HUES64 (cell line): ENCODE data around the gene METTL16. TPM values are rescaled to one million over a fixed set of nuclear protein-coding genes. Genes with fewer than 3 reads are reported as not detected.
"Not testable (repeated sequence)": the region's sequence is repeated elsewhere in the genome, so short reads cannot be mapped to it uniquely, and the experiment has no call there.

Source experiments
- H3K27ac ChIP-seq: 2 replicates; pipeline ENCODE4 v1.7.0; 2013; ENCODE audit warnings: low read depth, low read length, inconsistent platforms
- H3K27me3 ChIP-seq: 2 replicates; pipeline ENCODE4 v1.6.1; 2013; ENCODE audit warnings: mild to moderate bottlenecking, low read length; ENCODE audit not compliant: insufficient read depth
- H3K36me3 ChIP-seq: 2 replicates; pipeline ENCODE4 v1.6.1; 2013; ENCODE audit warnings: mild to moderate bottlenecking, low read length; ENCODE audit not compliant: insufficient read depth
- H3K4me1 ChIP-seq: 2 replicates; pipeline ENCODE4 v1.6.1; 2013; ENCODE audit warnings: mild to moderate bottlenecking, low read length, moderate library complexity; ENCODE audit not compliant: insufficient read depth
- H3K4me3 ChIP-seq: 2 replicates; pipeline ENCODE4 v1.5.1; 2013; ENCODE audit warnings: mild to moderate bottlenecking, low read length, moderate library complexity
- H3K9ac ChIP-seq: 2 replicates; pipeline ENCODE4 v1.6.1; 2013; ENCODE audit warnings: mild to moderate bottlenecking, low read depth, low read length
- H3K9me3 ChIP-seq: 2 replicates; pipeline ENCODE4 v1.6.1; 2013; ENCODE audit warnings: low read depth, low read length; ENCODE audit not compliant: insufficient read depth
- WGBS: fragments of 150-250, 120-280 bp; methylation state at CpG from one replicate; pipeline ENCODE4 v1.1.7; 2013; ENCODE audit warnings: missing lambda C conversion rate; 5-methylcytosine and 5-hydroxymethylcytosine counted together
- polyA plus RNA-seq, 2 experiments: library from polyadenylated mRNA; stranded (reverse); fragments of 50-300 nt; gene quantifications; one replicate each; pipeline ENCODE4 v1.2.3, GENCODE V29; 2013

The METTL16 gene
- polyA plus RNA-seq (2013, experiment 1 of 2), result 36.2 TPM
- 36.8 TPM for polyA plus RNA-seq (2013, experiment 2 of 2)

GRCh38 chr17:2511462-2512369, at the start of gene METTL16:
Gene METTL16 (minus strand): TSS chr17:2511888. CDS start chr17:2502331, 9,557 bp downstream.
- Histone ChIP-seq H3K36me3 (peaks cover 9% of the 10 kb centered on the region; the same call in 1 of the 2 replicates), H3K9ac (peak within 1 kb of the TSS; percentile 96), H3K27me3 (no peaks in the 10 kb centered on the region), H3K4me3 (peak within 1 kb of the TSS; percentile 81), H3K27ac (peak within 1 kb of the TSS; percentile 94), H3K9me3 (0 out of 2 replicates have a peak, but pooled peaks cover 3% of the 10 kb centered on the region), H3K4me1 (peaks cover 5% of the 10 kb centered on the region; the same call in 1 of the 2 replicates)
- WGBS, result under 1% methylated on average over 49 of the region's 49 CpGs

GRCh38 chr17:2560658-2561057, 49.0 kb upstream of the METTL16 start:
- H3K27me3 ChIP-seq, result no peaks in the 10 kb centered on the region
- H3K4me1 ChIP-seq, result no peaks in the 10 kb centered on the region
- no peak overlapping the region for H3K9ac ChIP-seq
- peaks cover 8% of the 10 kb centered on the region for H3K9me3 ChIP-seq
- no peak overlapping the region for H3K4me3 ChIP-seq
- WGBS, result 94% methylated on average over 4 of the region's 5 CpGs
- no peak overlapping the region for H3K27ac ChIP-seq
- no peaks in the 10 kb centered on the region for H3K36me3 ChIP-seq

GRCh38 chr17:2551928-2552327, 40.2 kb upstream of the METTL16 start:
- no peaks in the 10 kb centered on the region for H3K36me3 ChIP-seq
- no peaks in the 10 kb centered on the region for H3K27me3 ChIP-seq
- H3K9me3 ChIP-seq, result no peaks in the 10 kb centered on the region
- 36% methylated on average over 9 of the region's 9 CpGs for WGBS
- peaks cover 12% of the 10 kb centered on the region; the same call in 1 of the 2 replicates for H3K4me1 ChIP-seq
- H3K4me3 ChIP-seq, result peak overlapping the region; percentile 30; the same call in 1 of the 2 replicates
- H3K27ac ChIP-seq, result peak overlapping the region; percentile 69
- peak overlapping the region; percentile 61; the same call in 1 of the 2 replicates for H3K9ac ChIP-seq

- Histone ChIP-seq H3K27me3 (no peaks in the 10 kb centered on the region), H3K9ac (peak overlapping the region; percentile 61; the same call in 1 of the 2 replicates), H3K4me3 (peak overlapping the region; percentile 30; the same call in 1 of the 2 replicates), H3K4me1 (peaks cover 12% of the 10 kb centered on the region; the same call in 1 of the 2 replicates), H3K36me3 (no peaks in the 10 kb centered on the region), H3K27ac (peak overlapping the region; percentile 69), H3K9me3 (no peaks in the 10 kb centered on the region)
- WGBS, result 6% methylated on average over 9 of the region's 10 CpGs
Observed at GRCh38 chr17:2551493-2551892, 39.8 kb upstream of the METTL16 start.

- Histone ChIP-seq H3K36me3 (no peaks in the 10 kb centered on the region), H3K27me3 (no peaks in the 10 kb centered on the region), H3K9me3 (no peaks in the 10 kb centered on the region), H3K4me1 (peaks cover 12% of the 10 kb centered on the region; the same call in 1 of the 2 replicates), H3K9ac (no peak overlapping the region), H3K27ac (no peak overlapping the region), H3K4me3 (no peak overlapping the region)
- WGBS, result 90% methylated on average over 7 of the region's 8 CpGs
Observed at GRCh38 chr17:2549392-2550211, 37.9 kb upstream of the METTL16 start.

- H3K9ac ChIP-seq, H3K27me3 ChIP-seq, H3K36me3 ChIP-seq, H3K27ac ChIP-seq, H3K4me3 ChIP-seq, H3K9me3 ChIP-seq: not testable (repeated sequence)
- H3K4me1 ChIP-seq, result peaks cover 12% of the 10 kb centered on the region; the same call in 1 of the 2 replicates
- WGBS, result 87% methylated on average over 8 of the region's 9 CpGs
Observed at GRCh38 chr17:2548026-2548425, 36.3 kb upstream of the METTL16 start.

- H3K27ac ChIP-seq, result no peak overlapping the region
- 95% methylated on average over 9 of the region's 9 CpGs for WGBS
- no peaks in the 10 kb centered on the region for H3K27me3 ChIP-seq
- H3K4me3 ChIP-seq, result no peak overlapping the region
- H3K4me1 ChIP-seq, result peaks cover 6% of the 10 kb centered on the region; the same call in 1 of the 2 replicates
- H3K9ac ChIP-seq, result no peak overlapping the region
- no peaks in the 10 kb centered on the region for H3K36me3 ChIP-seq
- H3K9me3 ChIP-seq, result no peaks in the 10 kb centered on the region
Observed at GRCh38 chr17:2547176-2547575, 35.5 kb upstream of the METTL16 start.

GRCh38 chr17:2545393-2545792, 33.7 kb upstream of the METTL16 start:
- H3K27ac ChIP-seq, result no peak overlapping the region
- H3K9ac ChIP-seq, result no peak overlapping the region
- H3K4me3 ChIP-seq, result no peak overlapping the region
- H3K36me3 ChIP-seq, result no peaks in the 10 kb centered on the region
- no peaks in the 10 kb centered on the region for H3K27me3 ChIP-seq
- H3K9me3 ChIP-seq, result no peaks in the 10 kb centered on the region
- 90% methylated on average over 7 of the region's 7 CpGs for WGBS
- no peaks in the 10 kb centered on the region for H3K4me1 ChIP-seq

GRCh38 chr17:2542456-2542855, 30.8 kb upstream of the METTL16 start:
- H3K9ac ChIP-seq, result no peak overlapping the region
- H3K27ac ChIP-seq, result no peak overlapping the region
- no peak overlapping the region for H3K4me3 ChIP-seq
- H3K9me3 ChIP-seq, result no peaks in the 10 kb centered on the region
- H3K36me3 ChIP-seq, result no peaks in the 10 kb centered on the region
- H3K4me1 ChIP-seq, result no peaks in the 10 kb centered on the region
- H3K27me3 ChIP-seq, result no peaks in the 10 kb centered on the region
- 96% methylated on average over 6 of the region's 7 CpGs for WGBS

- no peak overlapping the region for H3K4me3 ChIP-seq
- 98% methylated on average over 4 of the region's 4 CpGs for WGBS
- no peak overlapping the region for H3K27ac ChIP-seq
- H3K9ac ChIP-seq, result no peak overlapping the region
- no peaks in the 10 kb centered on the region for H3K9me3 ChIP-seq
- no peaks in the 10 kb centered on the region for H3K27me3 ChIP-seq
- H3K4me1 ChIP-seq, result no peaks in the 10 kb centered on the region
- H3K36me3 ChIP-seq, result no peaks in the 10 kb centered on the region
Observed at GRCh38 chr17:2542056-2542455, 30.4 kb upstream of the METTL16 start.

GRCh38 chr17:2537579-2537978, 25.9 kb upstream of the METTL16 start:
- H3K9me3 ChIP-seq, H3K36me3 ChIP-seq, H3K4me1 ChIP-seq, H3K4me3 ChIP-seq, H3K27me3 ChIP-seq, H3K9ac ChIP-seq, H3K27ac ChIP-seq: not testable (repeated sequence)
- WGBS, result 97% methylated on average over 5 of the region's 5 CpGs
